Measurements from ENCODE around the gene ARRB1. TPM values are rescaled to one million over a fixed set of nuclear protein-coding genes. Genes with fewer than 3 reads are reported as not detected.

Gene ARRB1
- total RNA-seq, 2 donors from 2014 or later: 41.7 to 128 TPM

- no peak for TF ChIP-seq CTCF (conservative IDR thresholded peaks at IDR 0.05)
- Mint-ChIP-seq H3K4me3 (no peak overlapping the region), H3K9me3 (no peaks in the 10 kb centered on the region), H3K4me1 (no peaks in the 10 kb centered on the region), H3K27me3 (ENCODE audit: insufficient read depth) (peaks cover 11% of the 10 kb centered on the region), H3K36me3 (ENCODE audit: low read depth) (no peaks in the 10 kb centered on the region), H3K27ac (no peak overlapping the region)
- Histone ChIP-seq H3K4me1 (ENCODE audit: control insufficient read depth, insufficient read depth, low read length) (no peaks in the 10 kb centered on the region), H3K9ac (ENCODE audit: extremely low read depth, low read length, poor library complexity, severe bottlenecking) (no peak overlapping the region), H3K27ac (ENCODE audit: low read depth, low read length) (no peak overlapping the region), H3K27me3 (ENCODE audit: control insufficient read depth, insufficient read depth, low read length, poor library complexity, severe bottlenecking) (peaks cover 8% of the 10 kb centered on the region), H3K9me3 (ENCODE audit: control insufficient read depth, low read length) (no peaks in the 10 kb centered on the region), H3K36me3 (ENCODE audit: control insufficient read depth, insufficient read depth, low read length) (no peaks in the 10 kb centered on the region), H3K4me3 (ENCODE audit: low read length) (no peak overlapping the region)
- no peak for DNase-seq
- 75 to 80% methylated on average over 1 to 4 of the region's 4 CpGs for WGBS, 2 experiments (ENCODE audit: insufficient coverage in 1 of 2, insufficient read length in 1 of 2)
These were observed 125.7 kb downstream of the ARRB1 start for GRCh38 chr11:75225794-75226193.

GRCh38 chr11:75223954-75224643 is 127.4 kb downstream of the ARRB1 start:
- peak; percentile 65 for DNase-seq
- Histone ChIP-seq H3K9ac (ENCODE audit: extremely low read depth, low read length, poor library complexity, severe bottlenecking) (no peak overlapping the region), H3K27me3 (ENCODE audit: control insufficient read depth, insufficient read depth, low read length, poor library complexity, severe bottlenecking) (no peaks in the 10 kb centered on the region), H3K36me3 (ENCODE audit: control insufficient read depth, insufficient read depth, low read length) (no peaks in the 10 kb centered on the region), H3K27ac (ENCODE audit: low read depth, low read length) (no peak overlapping the region), H3K4me3 (ENCODE audit: low read length) (no peak overlapping the region), H3K4me1 (ENCODE audit: control insufficient read depth, insufficient read depth, low read length) (no peaks in the 10 kb centered on the region), H3K9me3 (ENCODE audit: control insufficient read depth, low read length) (no peaks in the 10 kb centered on the region)
- H3K36me3 Mint-ChIP-seq (ENCODE audit: low read depth): no peaks in the 10 kb centered on the region
- WGBS, 2 experiments (ENCODE audit: insufficient coverage in 1 of 2, insufficient read length in 1 of 2): 53 to 57% methylated on average over 3 to 5 of the region's 5 CpGs
- H3K27ac Mint-ChIP-seq: no peak overlapping the region
- peaks cover 4% of the 10 kb centered on the region for H3K27me3 Mint-ChIP-seq (ENCODE audit: insufficient read depth)
- H3K9me3 Mint-ChIP-seq: no peaks in the 10 kb centered on the region
- no peaks in the 10 kb centered on the region for H3K4me1 Mint-ChIP-seq
- no peak overlapping the region for H3K4me3 Mint-ChIP-seq
- peak; percentile 51 for TF ChIP-seq CTCF (conservative IDR thresholded peaks at IDR 0.05)

- H3K9me3 ChIP-seq (ENCODE audit: control insufficient read depth, low read length): no peaks in the 10 kb centered on the region
- H3K4me3 ChIP-seq (ENCODE audit: low read length): no peak overlapping the region
- no peaks in the 10 kb centered on the region for H3K4me1 ChIP-seq (ENCODE audit: control insufficient read depth, insufficient read depth, low read length)
- Mint-ChIP-seq H3K4me1 (no peaks in the 10 kb centered on the region), H3K9me3 (no peaks in the 10 kb centered on the region), H3K4me3 (no peak overlapping the region), H3K36me3 (ENCODE audit: low read depth) (no peaks in the 10 kb centered on the region), H3K27ac (no peak overlapping the region), H3K27me3 (ENCODE audit: insufficient read depth) (peaks cover 39% of the 10 kb centered on the region)
- WGBS, 2 experiments (ENCODE audit: insufficient coverage in 1 of 2, insufficient read length in 1 of 2): 66 to 86% methylated on average over 1 to 2 of the region's 2 CpGs
- H3K27ac ChIP-seq (ENCODE audit: low read depth, low read length): no peak overlapping the region
- no peak overlapping the region for H3K9ac ChIP-seq (ENCODE audit: extremely low read depth, low read length, poor library complexity, severe bottlenecking)
- DNase-seq: no peak
- TF ChIP-seq CTCF (conservative IDR thresholded peaks at IDR 0.05): no peak
- peaks cover 40% of the 10 kb centered on the region for H3K27me3 ChIP-seq (ENCODE audit: control insufficient read depth, insufficient read depth, low read length, poor library complexity, severe bottlenecking)
- no peaks in the 10 kb centered on the region for H3K36me3 ChIP-seq (ENCODE audit: control insufficient read depth, insufficient read depth, low read length)
These were observed 131.6 kb downstream of the ARRB1 start for GRCh38 chr11:75219869-75220268.

All from endodermal cell (in vitro differentiated cells).